Lung (tissue), 12 donors: Measurements from ENCODE around the gene COX7A2. TPM values are rescaled to one million over a fixed set of nuclear protein-coding genes. Genes with fewer than 3 reads are reported as not detected.

ENCODE experiments used
- ATAC-seq: fragments of 200-7000 bp; cut with Tn5 transposase; one replicate; pipeline ENCODE4 v1.9.1; 2020; ENCODE audit warnings: moderate number of reproducible peaks; ENCODE audit not compliant: insufficient read depth, low FRiP score
- DNase-seq, 3 donors: peaks; one replicate each; pipeline ENCODE4 v3.0.0-alpha.2; 2013 to 2017
- H3K27ac ChIP-seq, 2 donors: one replicate each; pipeline ENCODE4 v1.5.1; 2013; ENCODE audit warnings: mild to moderate bottlenecking in 2 of 2, moderate library complexity in 2 of 2, control low read depth in 1 of 2, inconsistent platforms in 1 of 2, low read depth in 1 of 2, low read length in 1 of 2
- H3K27me3 ChIP-seq, 3 donors: one replicate each; pipeline ENCODE4 v1.5.1; 2013; ENCODE audit warnings: low read length in 2 of 3; ENCODE audit not compliant: control insufficient read depth in 3 of 3, insufficient read depth in 3 of 3
- H3K36me3 ChIP-seq, 4 donors: one replicate each; pipeline ENCODE4 v1.5.1; 2013; ENCODE audit warnings: low read length in 4 of 4, mild to moderate bottlenecking in 1 of 4, moderate library complexity in 1 of 4; ENCODE audit not compliant: control insufficient read depth in 4 of 4, insufficient read depth in 4 of 4
- H3K4me1 ChIP-seq, 5 donors: one replicate each; pipeline ENCODE4 v1.5.1; 2013; ENCODE audit warnings: low read length in 5 of 5, mild to moderate bottlenecking in 2 of 5, moderate library complexity in 1 of 5; ENCODE audit not compliant: control insufficient read depth in 5 of 5, insufficient read depth in 5 of 5
- H3K4me3 ChIP-seq: one replicate; pipeline ENCODE4 v1.5.1; 2013; ENCODE audit warnings: mild to moderate bottlenecking, control low read depth, moderate library complexity
- H3K9ac ChIP-seq, 2 donors: one replicate each; pipeline ENCODE4 v1.5.1; 2013; ENCODE audit warnings: low read length in 2 of 2, control low read depth in 1 of 2; ENCODE audit not compliant: insufficient read depth in 1 of 2
- H3K9me3 ChIP-seq, 4 donors: one replicate each; pipeline ENCODE4 v1.5.1; 2013; ENCODE audit warnings: low read length in 3 of 4, mild to moderate bottlenecking in 1 of 4, moderate library complexity in 1 of 4; ENCODE audit not compliant: control insufficient read depth in 4 of 4, insufficient read depth in 3 of 4
- WGBS, 2 donors: extraction: QIAGEN DNeasy Blood & Tissue Kit; methylation state at CpG; one replicate each; pipeline ENCODE4 v1.1.7; 2013; 5-methylcytosine and 5-hydroxymethylcytosine counted together
- polyA plus RNA-seq, 2 donors: library from polyadenylated mRNA; stranded (reverse); fragments of 200-250 nt; gene quantifications; one replicate each; pipeline ENCODE4 v1.2.1, GENCODE V29; 2013
- total RNA-seq, 2 donors: library from RNA; depleted of rRNA in 1 of 2; stranded (reverse); fragments of >200 nt in 1 of 2; gene quantifications; one replicate each; pipeline ENCODE4 v1.2.1, GENCODE V29; 2014 to 2021
- TF ChIP-seq, protein P1 (sequence below): IDR thresholded peaks from 2 replicates; pipeline ENCODE4 v1.5.1; 2012; ENCODE audit warnings: mild to moderate bottlenecking; ENCODE audit errors: control extremely low read depth, extremely low read depth
- donor health status: control.
- donor health status: control.
- donor health status: Bipolar disorder and iron deficiency.
- donor health status: healthy.
- donor health status: DM: yes; HTN: yes; CAD: no.

Gene COX7A2
- total and polyA plus RNA-seq, 4 donors: 43.1 to 557 (median 398) TPM

- WGBS, 2 donors: 84 to 87% methylated on average over 3 of the region's 3 CpGs
- no peak for ATAC-seq
- TF ChIP-seq, protein P1, sequence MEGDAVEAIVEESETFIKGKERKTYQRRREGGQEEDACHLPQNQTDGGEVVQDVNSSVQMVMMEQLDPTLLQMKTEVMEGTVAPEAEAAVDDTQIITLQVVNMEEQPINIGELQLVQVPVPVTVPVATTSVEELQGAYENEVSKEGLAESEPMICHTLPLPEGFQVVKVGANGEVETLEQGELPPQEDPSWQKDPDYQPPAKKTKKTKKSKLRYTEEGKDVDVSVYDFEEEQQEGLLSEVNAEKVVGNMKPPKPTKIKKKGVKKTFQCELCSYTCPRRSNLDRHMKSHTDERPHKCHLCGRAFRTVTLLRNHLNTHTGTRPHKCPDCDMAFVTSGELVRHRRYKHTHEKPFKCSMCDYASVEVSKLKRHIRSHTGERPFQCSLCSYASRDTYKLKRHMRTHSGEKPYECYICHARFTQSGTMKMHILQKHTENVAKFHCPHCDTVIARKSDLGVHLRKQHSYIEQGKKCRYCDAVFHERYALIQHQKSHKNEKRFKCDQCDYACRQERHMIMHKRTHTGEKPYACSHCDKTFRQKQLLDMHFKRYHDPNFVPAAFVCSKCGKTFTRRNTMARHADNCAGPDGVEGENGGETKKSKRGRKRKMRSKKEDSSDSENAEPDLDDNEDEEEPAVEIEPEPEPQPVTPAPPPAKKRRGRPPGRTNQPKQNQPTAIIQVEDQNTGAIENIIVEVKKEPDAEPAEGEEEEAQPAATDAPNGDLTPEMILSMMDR: no peak
Observed at GRCh38 chr6:75219263-75219662, 24.3 kb downstream of the COX7A2 start.

DNA sequence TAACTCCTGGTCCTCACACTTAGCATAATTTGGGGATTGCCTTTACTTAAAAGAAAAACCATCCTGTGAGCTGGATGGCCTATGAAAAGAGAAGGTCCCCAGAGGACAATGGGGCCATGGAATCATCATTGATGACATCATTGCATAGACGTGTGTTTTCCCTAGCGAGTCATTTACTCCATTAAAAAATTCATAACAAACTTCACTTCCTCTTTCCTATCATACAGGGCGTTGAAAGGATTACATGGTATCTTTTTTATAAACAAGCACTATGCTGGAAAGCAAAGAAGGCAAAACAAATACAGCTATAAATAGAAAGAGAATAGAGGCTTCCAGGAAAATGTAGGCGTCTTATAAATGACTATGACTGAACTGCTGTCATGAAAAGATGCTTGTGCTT is 26.4 kb downstream of the COX7A2 start:
- Histone ChIP-seq H3K9ac (no peak overlapping the region), H3K4me3 (no peak overlapping the region), H3K27ac (peak overlapping the region; percentile 39 to 40), H3K27me3 (no peaks in the 10 kb centered on the region), H3K4me1 (peaks cover 0 to 38% (median 8%) of the 10 kb centered on the region in 5 donors), H3K9me3 (no peaks in the 10 kb centered on the region), H3K36me3 (no peaks in the 10 kb centered on the region)
- TF ChIP-seq, protein P1: no peak
- WGBS, 2 donors: 27 to 38% methylated on average over 4 of the region's 4 CpGs
- DNase-seq (peak in 2 of 3 donors; percentile 73 to 77), ATAC-seq (no peak)

More at GRCh38 chr6:75219263-75219662, 24.3 kb downstream of the COX7A2 start:
- Histone ChIP-seq H3K27me3 (no peaks in the 10 kb centered on the region), H3K9ac (no peak overlapping the region), H3K27ac (no peak overlapping the region), H3K4me3 (no peak overlapping the region), H3K36me3 (no peaks in the 10 kb centered on the region), H3K4me1 (peaks cover 0 to 56% (median 8%) of the 10 kb centered on the region in 5 donors), H3K9me3 (no peaks in the 10 kb centered on the region)
- DNase-seq: peak; percentile 30 to 84 (median 80)

- Histone ChIP-seq H3K36me3 (no peaks in the 10 kb centered on the region), H3K27ac (no peak overlapping the region), H3K9ac (no peak overlapping the region), H3K4me1 (peaks cover 0 to 32% (median 8%) of the 10 kb centered on the region in 5 donors), H3K4me3 (no peak overlapping the region), H3K27me3 (no peaks in the 10 kb centered on the region), H3K9me3 (no peaks in the 10 kb centered on the region)
- WGBS, 2 donors: 87 to 89% methylated on average over 4 of the region's 4 CpGs
- no peak for ATAC-seq
- DNase-seq: no peak
- TF ChIP-seq, protein P1: no peak
Observed at GRCh38 chr6:75215291-75215690, 28.3 kb downstream of the COX7A2 start.

DNA sequence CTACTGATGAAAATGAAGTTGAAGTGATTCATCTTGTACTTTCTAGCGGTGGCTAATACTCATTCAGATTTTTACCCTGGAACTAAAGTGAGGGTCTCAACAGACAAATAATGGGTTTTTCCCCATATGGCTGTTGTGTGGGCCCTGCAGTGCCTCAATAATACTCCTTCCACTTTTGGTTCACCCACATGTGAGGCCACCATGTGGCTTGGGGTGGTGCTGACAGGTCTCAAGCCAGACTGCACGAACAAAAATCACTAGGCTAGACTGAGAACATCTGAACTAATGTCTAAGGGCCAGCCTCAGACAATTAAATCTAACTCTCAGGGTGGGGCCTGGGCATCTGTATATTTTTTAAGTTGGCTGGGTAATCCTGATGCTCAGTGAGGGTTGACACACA is 29.9 kb downstream of the COX7A2 start:
- no peak overlapping the region for H3K9ac ChIP-seq
- H3K36me3 ChIP-seq: no peaks in the 10 kb centered on the region
- H3K4me3 ChIP-seq: no peak overlapping the region
- 91 to 92% methylated on average over 2 of the region's 2 CpGs for WGBS, 2 donors
- H3K27me3 ChIP-seq: peaks cover 0 to 2% (median 0%) of the 10 kb centered on the region in 3 donors
- no peak overlapping the region for H3K27ac ChIP-seq
- ATAC-seq (no peak), DNase-seq (no peak)
- H3K9me3 ChIP-seq: no peaks in the 10 kb centered on the region
- peaks cover 0 to 23% (median 8%) of the 10 kb centered on the region in 5 donors for H3K4me1 ChIP-seq
- TF ChIP-seq, protein P1: no peak
